ENCODE results near the gene PCNP.
A peak's percentile ranks its signal among the peaks of the same experiment; 100 is the strongest.
"Not testable (repeated sequence)": the region's sequence is repeated elsewhere in the genome, so short reads cannot be mapped to it uniquely, and the experiment has no call there.

The PCNP gene

DNA sequence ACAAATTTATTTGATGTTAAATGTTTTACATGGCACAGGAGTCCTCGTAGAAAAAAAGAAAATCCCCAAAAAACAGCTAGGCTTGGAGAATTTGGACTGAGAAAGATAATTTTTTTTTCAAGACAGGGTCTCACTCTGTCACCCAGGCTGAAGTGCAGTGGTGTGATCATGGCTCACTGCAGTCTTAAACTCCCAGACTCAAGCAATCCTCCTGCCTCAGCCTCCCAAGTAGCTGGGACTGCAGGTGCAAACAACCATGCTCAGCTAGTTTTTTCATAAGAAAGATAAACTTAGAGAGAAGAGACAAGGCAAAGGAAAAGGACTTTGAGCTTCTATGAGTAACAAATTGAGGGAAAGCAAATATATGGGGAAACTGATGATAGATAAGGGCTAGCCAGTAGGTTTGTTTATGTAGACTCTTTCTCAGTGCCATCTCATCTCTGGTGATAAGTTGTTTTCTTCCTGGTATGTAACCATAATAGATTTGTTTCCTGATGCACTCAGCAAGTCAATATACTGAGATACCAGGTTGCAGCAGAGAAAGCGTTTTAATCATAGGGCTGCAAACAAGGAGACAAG lies 25.4 kb upstream of the PCNP start:
- DNase-seq, result no peak
- H3K27me3 Mint-ChIP-seq, result peaks cover 5% of the 10 kb centered on the region
- H3K4me3 Mint-ChIP-seq, result no peak overlapping the region
- H3K4me1 Mint-ChIP-seq, result peaks cover 11% of the 10 kb centered on the region
- peaks cover 3% of the 10 kb centered on the region for H3K36me3 Mint-ChIP-seq
- H3K9me3 Mint-ChIP-seq, result peaks cover 5% of the 10 kb centered on the region
- CTCF ChIA-PET, result interaction anchor here (1.4 kb wide), 1 partner anchor 25 kb away, joined by 3 read pairs; no protein-coding TSS in a partner anchor
- H3K27ac Mint-ChIP-seq, result no peak overlapping the region

DNA sequence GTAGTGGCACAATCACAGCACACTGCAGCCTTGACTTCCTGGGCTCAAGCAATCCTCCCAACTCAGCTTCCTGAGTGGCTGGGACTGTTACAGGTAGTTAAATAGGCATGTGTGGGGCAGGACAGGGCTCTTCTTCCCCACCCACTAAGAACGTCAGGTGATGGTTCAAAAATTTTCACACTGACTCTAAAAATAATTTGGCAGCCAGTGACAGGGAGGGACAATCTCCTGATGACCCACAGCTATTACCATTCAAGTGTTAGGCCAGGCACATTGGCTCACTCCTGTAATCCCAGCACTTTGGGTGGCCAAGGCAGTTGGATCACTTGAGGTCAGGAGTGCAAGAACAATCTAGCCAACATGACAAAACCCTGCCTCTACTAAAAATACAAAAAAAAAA lies 24.5 kb upstream of the PCNP start:
- Mint-ChIP-seq H3K27me3 (peaks cover 5% of the 10 kb centered on the region), H3K4me1 (peaks cover 3% of the 10 kb centered on the region), H3K27ac (no peak overlapping the region), H3K9me3 (peaks cover 5% of the 10 kb centered on the region), H3K36me3 (no peaks in the 10 kb centered on the region), H3K4me3 (no peak overlapping the region)
- CTCF ChIA-PET, result interaction anchor here (1.4 kb wide), 1 partner anchor 24 kb away, joined by 3 read pairs; no protein-coding TSS in a partner anchor
- no peak for DNase-seq

- H3K36me3 Mint-ChIP-seq, H3K27me3 Mint-ChIP-seq, H3K4me3 Mint-ChIP-seq, H3K4me1 Mint-ChIP-seq, DNase-seq, CTCF ChIA-PET, H3K9me3 Mint-ChIP-seq, H3K27ac Mint-ChIP-seq: not testable (repeated sequence)
Measured at GRCh38 chr3:101551359-101552081, 22.5 kb upstream of the PCNP start.

DNA sequence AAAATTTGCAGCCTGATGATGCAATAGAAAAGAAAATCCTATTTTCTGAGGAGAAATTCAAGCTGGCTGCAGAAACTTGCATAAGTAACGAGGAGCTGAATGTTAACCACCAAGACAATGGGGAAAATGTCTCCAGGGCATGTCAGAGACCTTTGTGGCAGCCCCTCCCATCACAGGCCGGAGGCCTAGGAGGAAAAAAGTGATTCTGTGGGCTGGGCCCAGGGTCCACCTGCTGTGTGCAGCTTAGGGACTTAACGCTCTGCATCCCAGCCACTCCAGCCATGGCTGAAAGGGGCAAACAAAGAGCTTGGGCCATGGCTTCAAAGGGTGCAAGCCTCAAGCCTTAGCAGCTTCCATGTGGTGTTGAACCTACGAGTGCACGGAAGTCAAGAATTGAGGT lies 20.6 kb upstream of the PCNP start:
- H3K36me3 Mint-ChIP-seq, DNase-seq, H3K4me3 Mint-ChIP-seq, H3K27ac Mint-ChIP-seq, H3K9me3 Mint-ChIP-seq, H3K4me1 Mint-ChIP-seq, CTCF ChIA-PET: not testable (repeated sequence)
- peaks cover 15% of the 10 kb centered on the region for H3K27me3 Mint-ChIP-seq

DNA sequence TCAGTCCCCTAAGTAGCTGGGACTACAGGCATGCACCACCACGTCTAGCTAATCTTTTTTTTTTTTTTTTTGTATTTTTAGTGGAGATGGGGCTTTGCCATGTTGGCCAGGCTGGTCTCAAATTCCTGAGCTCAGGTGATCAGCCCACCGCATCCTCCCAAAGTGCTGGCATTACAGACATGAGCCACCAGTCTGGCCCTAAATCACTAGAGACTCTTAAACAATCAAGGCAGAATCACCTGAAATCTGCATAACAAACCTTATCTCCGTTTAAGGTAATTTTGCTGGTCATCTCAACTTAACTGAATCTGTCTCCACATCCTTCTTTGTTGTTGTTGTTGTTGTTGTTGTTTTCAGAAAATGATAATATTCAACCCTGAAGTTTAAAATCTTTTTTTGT lies 17.9 kb upstream of the PCNP start:
- Mint-ChIP-seq H3K27ac (no peak overlapping the region), H3K4me1 (peaks cover 8% of the 10 kb centered on the region), H3K27me3 (peaks cover 15% of the 10 kb centered on the region), H3K9me3 (no peaks in the 10 kb centered on the region), H3K36me3 (no peaks in the 10 kb centered on the region), H3K4me3 (no peak overlapping the region)
- no peak for DNase-seq
- CTCF ChIA-PET, result interaction anchor here (1.0 kb wide), 1 partner anchor 18 kb away, joined by 4 read pairs; the partner anchor contains the start of gene PCNP

DNA sequence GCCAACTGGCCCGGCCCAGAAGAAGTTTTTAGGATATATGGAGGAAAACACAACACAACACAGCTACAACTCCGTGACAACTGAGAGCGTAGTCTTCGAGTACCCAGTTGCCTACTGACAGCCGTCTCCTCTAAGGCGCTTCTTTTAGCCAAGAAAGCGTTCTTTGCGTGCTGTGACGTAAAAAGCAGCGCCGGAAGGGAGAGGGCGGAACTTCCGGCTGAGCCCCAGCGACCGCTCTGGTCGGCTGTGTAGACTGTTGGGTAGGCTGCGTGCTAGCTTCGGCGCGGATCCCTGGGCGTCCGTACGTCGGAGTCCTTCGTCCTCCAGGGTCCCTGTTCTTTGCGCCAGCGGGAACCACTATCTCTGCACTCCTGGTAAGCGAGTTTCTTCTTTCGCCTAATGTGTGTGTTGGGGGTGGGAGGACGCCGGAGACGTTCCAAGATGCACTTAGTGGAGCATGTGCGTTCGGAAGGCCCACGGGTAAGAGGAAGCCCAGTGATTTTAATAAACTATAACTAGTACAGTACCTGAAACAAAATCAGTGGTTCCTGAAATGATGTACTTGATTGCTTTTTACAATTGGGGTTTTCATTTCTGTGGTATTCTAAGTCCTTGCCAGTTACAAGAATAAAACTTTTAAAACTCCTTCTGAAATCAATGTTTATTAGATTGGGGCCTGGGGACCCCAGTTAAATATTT lies 12.2 kb upstream of the PCNP start, which contains the start of gene TRMT10C:
Gene TRMT10C, plus strand, starts transcription at position 239 of the 699 bp plus-strand sequence. CDS start 2,914 bp downstream, outside the sequence.
- CTCF ChIA-PET, result interaction anchor here (1.0 kb wide), 1 partner anchor 11 kb away, joined by 4 read pairs; no protein-coding TSS in a partner anchor
- no peaks in the 10 kb centered on the region for H3K9me3 Mint-ChIP-seq
- H3K4me1 Mint-ChIP-seq, result peaks cover 41% of the 10 kb centered on the region
- H3K36me3 Mint-ChIP-seq, result peaks cover 34% of the 10 kb centered on the region
- peak within 1 kb of the TSS; percentile 98 for H3K27ac Mint-ChIP-seq
- peak; percentile 95 for DNase-seq
- H3K27me3 Mint-ChIP-seq, result peaks cover 5% of the 10 kb centered on the region
- H3K4me3 Mint-ChIP-seq, result peak within 1 kb of the TSS; percentile 97

DNA sequence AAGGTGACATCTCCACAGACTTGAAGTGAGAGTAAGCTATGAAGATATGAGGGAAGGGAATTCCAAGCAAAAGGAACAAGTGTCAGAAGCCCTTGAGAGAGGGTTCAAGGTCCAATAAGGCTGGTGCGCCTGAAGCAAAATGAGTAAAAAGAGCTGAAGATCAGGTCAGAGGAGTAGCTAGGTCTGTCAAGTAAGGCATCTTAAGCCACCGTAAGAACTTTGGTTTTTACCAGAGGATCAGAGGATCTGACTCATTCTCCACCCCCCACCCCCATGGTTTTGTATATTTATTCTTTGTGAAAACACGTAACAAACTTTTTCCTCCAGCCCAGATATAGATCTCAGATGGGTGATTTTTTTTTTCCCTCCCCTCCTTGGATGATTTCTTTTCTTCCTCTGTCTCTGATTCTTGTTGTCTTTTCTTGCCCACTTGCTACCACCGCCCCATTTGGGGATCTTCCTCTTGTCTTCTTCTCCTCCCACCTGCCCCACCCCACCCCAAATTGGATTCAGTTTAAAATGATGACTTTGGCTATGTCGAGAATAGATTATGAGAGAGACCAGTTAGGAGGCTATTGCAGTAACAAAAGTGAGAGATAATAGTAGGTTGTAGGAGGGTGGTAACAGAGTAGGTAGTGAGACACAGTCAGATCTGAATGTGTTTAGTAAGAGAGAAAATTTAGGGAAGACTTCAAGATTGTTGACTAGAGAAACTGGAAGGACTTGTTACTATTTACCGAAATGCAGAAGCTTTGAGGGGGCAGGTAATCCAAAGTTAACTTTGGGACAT lies 6.3 kb upstream of the PCNP start:
- no peak for DNase-seq
- Mint-ChIP-seq H3K36me3 (peaks cover 36% of the 10 kb centered on the region), H3K4me3 (no peak overlapping the region), H3K27me3 (no peaks in the 10 kb centered on the region), H3K4me1 (peaks cover 69% of the 10 kb centered on the region), H3K9me3 (no peaks in the 10 kb centered on the region), H3K27ac (no peak overlapping the region)
- CTCF ChIA-PET, result no interaction called here

GRCh38 chr3:101571028-101571895 lies 2.7 kb upstream of the PCNP start:
- Mint-ChIP-seq H3K4me1 (peaks cover 69% of the 10 kb centered on the region), H3K4me3 (peak overlapping the region; percentile 1), H3K9me3 (no peaks in the 10 kb centered on the region)

GRCh38 chr3:101574388-101575112 lies 570 bp downstream of the PCNP start:
- Mint-ChIP-seq H3K27ac (peak overlapping the region; percentile 99), H3K36me3 (peaks cover 28% of the 10 kb centered on the region), H3K27me3 (no peaks in the 10 kb centered on the region), H3K4me1 (peaks cover 72% of the 10 kb centered on the region), H3K4me3 (peak overlapping the region; percentile 99), H3K9me3 (no peaks in the 10 kb centered on the region)
- CTCF ChIA-PET, result interaction anchor here (0.9 to 1.4 kb wide), 6 partner anchors 10 to 102 kb away, joined by 4 to 10 read pairs (median 5); partner anchors contain the start of genes SENP7 and ZBTB11
- DNase-seq, result peak; percentile 69

More at GRCh38 chr3:101571028-101571895, 2.7 kb upstream of the PCNP start:
- peak overlapping the region; percentile 62 for H3K27ac Mint-ChIP-seq
- peaks cover 23% of the 10 kb centered on the region for H3K36me3 Mint-ChIP-seq
- peak; percentile 33 for DNase-seq
- H3K27me3 Mint-ChIP-seq, result no peaks in the 10 kb centered on the region
- CTCF ChIA-PET, result interaction anchor here (0.9 kb wide), 1 partner anchor 52 kb away, joined by 4 read pairs; no protein-coding TSS in a partner anchor

- DNase-seq, result no peak
- no peaks in the 10 kb centered on the region for H3K9me3 Mint-ChIP-seq
- H3K27me3 Mint-ChIP-seq, result no peaks in the 10 kb centered on the region
- peaks cover 41% of the 10 kb centered on the region for H3K36me3 Mint-ChIP-seq
- peaks cover 56% of the 10 kb centered on the region for H3K4me1 Mint-ChIP-seq
- no peak overlapping the region for H3K4me3 Mint-ChIP-seq
- H3K27ac Mint-ChIP-seq, result no peak overlapping the region
- CTCF ChIA-PET, result no interaction called here
Measured at GRCh38 chr3:101577286-101577685, 3.3 kb downstream of the PCNP start.

DNA sequence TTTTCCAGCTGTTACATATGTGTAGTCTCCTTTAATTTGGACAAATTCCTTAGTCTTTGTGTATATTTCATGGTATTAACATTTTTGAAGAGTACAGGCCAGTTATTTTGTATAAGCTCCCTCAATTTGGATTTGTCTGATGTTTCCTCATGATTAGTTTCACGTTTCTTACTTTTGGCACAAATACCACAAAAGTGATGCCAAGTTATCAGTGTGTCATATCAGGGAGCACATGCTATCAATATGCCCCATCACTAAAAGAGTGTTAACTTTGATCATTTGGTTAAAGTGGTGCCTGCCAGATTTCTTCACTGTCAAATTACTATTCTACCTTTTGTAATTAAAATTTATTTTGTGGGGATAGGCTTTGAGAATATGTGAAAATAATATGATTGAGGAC lies 14.6 kb downstream of the PCNP start:
- CTCF ChIA-PET, result no interaction called here
- Mint-ChIP-seq H3K27me3 (no peaks in the 10 kb centered on the region), H3K36me3 (peaks cover 43% of the 10 kb centered on the region), H3K4me3 (no peak overlapping the region), H3K4me1 (peaks cover 2% of the 10 kb centered on the region), H3K27ac (no peak overlapping the region), H3K9me3 (no peaks in the 10 kb centered on the region)
- no peak for DNase-seq

GRCh38 chr3:101591071-101591470 lies 17.1 kb downstream of the PCNP start:
- Mint-ChIP-seq H3K27ac (peak overlapping the region; percentile 24), H3K27me3 (no peaks in the 10 kb centered on the region), H3K4me1 (no peaks in the 10 kb centered on the region), H3K4me3 (no peak overlapping the region), H3K36me3 (peaks cover 39% of the 10 kb centered on the region), H3K9me3 (no peaks in the 10 kb centered on the region)
- CTCF ChIA-PET, result no interaction called here
- DNase-seq, result no peak

- no peak overlapping the region for H3K4me3 Mint-ChIP-seq
- CTCF ChIA-PET, result no interaction called here
- H3K27me3 Mint-ChIP-seq, result no peaks in the 10 kb centered on the region
- H3K27ac Mint-ChIP-seq, result peak overlapping the region; percentile 7
- H3K36me3 Mint-ChIP-seq, result peaks cover 19% of the 10 kb centered on the region
- H3K9me3 Mint-ChIP-seq, result no peaks in the 10 kb centered on the region
- no peak for DNase-seq
- no peaks in the 10 kb centered on the region for H3K4me1 Mint-ChIP-seq
Measured at GRCh38 chr3:101602731-101603130, 28.8 kb downstream of the PCNP start.
